H1 (cell line): Measurements from ENCODE around the gene SEC24B. TPM values are rescaled to one million over a fixed set of nuclear protein-coding genes. Genes with fewer than 3 reads are reported as not detected.

Experiments used
- CTCF ChIA-PET: fragments of 300-600 bp; sonication (Branson Sonifier 250); formaldehyde crosslinking; loops from one replicate; lab custom pipeline; 2021; ENCODE audit not compliant: partially characterized antibody; lab: Charles Lee
- POLR2A ChIA-PET: fragments of 300-600 bp; sonication (Branson Sonifier 250); formaldehyde crosslinking; loops from one replicate; lab custom pipeline; 2021; ENCODE audit warnings: inconsistent platforms; ENCODE audit not compliant: partially characterized antibody; lab: Charles Lee
- DNase-seq, 2 experiments: peaks; one replicate each; pipeline versions ENCODE4 v3.0.0 to v3.0.0-alpha.2; 2010 to 2022; ENCODE audit warnings: low spot score in 2 of 2, low read depth in 1 of 2, mixed read lengths in 1 of 2
- FAIRE-seq: peaks from 2 replicates; lab custom pipeline; 2011; peaks lifted over from hg19 to GRCh38; lab: Jason Lieb, UNC
- H2AFZ ChIP-seq: 2 replicates; pipeline ENCODE4 v1.8.1; 2012; ENCODE audit warnings: low read length, inconsistent platforms
- H2AK5ac ChIP-seq: 2 replicates; pipeline ENCODE4 v1.6.1; 2013; ENCODE audit warnings: low read depth, low read length
- H2BK120ac ChIP-seq: replicated peaks from 2 replicates; pipeline ENCODE3; 2013; ENCODE audit warnings: low read depth, low read length, inconsistent platforms
- H2BK12ac ChIP-seq: 2 replicates; pipeline ENCODE4 v1.6.1; 2013; ENCODE audit warnings: low read depth, low read length
- H2BK15ac ChIP-seq: 2 replicates; pipeline ENCODE4 v1.6.1; 2013; ENCODE audit warnings: low read length
- H2BK20ac ChIP-seq: 2 replicates; pipeline ENCODE4 v1.6.1; 2013; ENCODE audit warnings: low read length
- H2BK5ac ChIP-seq: 2 replicates; pipeline ENCODE4 v1.6.1; 2013; ENCODE audit warnings: low read depth, low read length
- H3K14ac ChIP-seq: 2 replicates; pipeline ENCODE4 v1.6.1; 2013; ENCODE audit warnings: inconsistent platforms; ENCODE audit not compliant: insufficient read length
- H3K18ac ChIP-seq: 2 replicates; pipeline ENCODE4 v1.6.1; 2013; ENCODE audit warnings: low read length; ENCODE audit errors: extremely low read depth
- H3K23ac ChIP-seq: 2 replicates; pipeline ENCODE4 v1.6.1; 2013; ENCODE audit warnings: inconsistent platforms; ENCODE audit not compliant: insufficient read length
- H3K23me2 ChIP-seq: 2 replicates; pipeline ENCODE4 v1.6.1; 2013; ENCODE audit warnings: low read depth, low read length
- H3K27ac ChIP-seq: 2 replicates; pipeline ENCODE4 v1.6.1; 2011; ENCODE audit warnings: low read depth, low read length, inconsistent platforms
- H3K27me3 ChIP-seq, 4 experiments: replicated peaks in 1 of 4; 1 replicate in 1 of 4; 2 replicates in 3 of 4; pipeline versions ENCODE4 v1.6.1 to v1.8.1; 2011 to 2013; ENCODE audit warnings: low read length in 3 of 4, mild to moderate bottlenecking in 3 of 4, inconsistent platforms in 2 of 4, mixed read lengths in 2 of 4, moderate library complexity in 1 of 4; ENCODE audit not compliant: control insufficient read depth in 3 of 4, insufficient read depth in 3 of 4; ENCODE audit errors: extremely low read depth in 1 of 4
- H3K36me3 ChIP-seq, 4 experiments: 2 replicates each; pipeline versions ENCODE4 v1.6.1 to v1.8.1; 2011 to 2013; ENCODE audit warnings: mild to moderate bottlenecking in 4 of 4, low read length in 3 of 4, moderate library complexity in 2 of 4, control low read depth in 1 of 4, inconsistent platforms in 1 of 4; ENCODE audit not compliant: insufficient read depth in 4 of 4, control insufficient read depth in 2 of 4
- H3K4ac ChIP-seq: replicated peaks from 2 replicates; pipeline ENCODE3; 2013; ENCODE audit warnings: low read length, low read depth, mixed read lengths, inconsistent platforms; ENCODE audit not compliant: insufficient read length
- H3K4me1 ChIP-seq, 4 experiments: replicated peaks in 1 of 4; 1 replicate in 1 of 4; 2 replicates in 3 of 4; pipeline versions ENCODE4 v1.6.1 to v1.8.1; 2011 to 2013; ENCODE audit warnings: low read length in 3 of 4, inconsistent platforms in 2 of 4, mixed read lengths in 1 of 4; ENCODE audit not compliant: insufficient read depth in 4 of 4, control insufficient read depth in 3 of 4
- H3K4me2 ChIP-seq, 2 experiments: 2 replicates each; pipeline versions ENCODE4 v1.6.1 to v1.8.1; 2011 to 2013; ENCODE audit warnings: low read depth in 2 of 2, low read length in 2 of 2, control low read depth in 1 of 2, inconsistent platforms in 1 of 2, mild to moderate bottlenecking in 1 of 2; ENCODE audit not compliant: insufficient read depth in 1 of 2
- H3K4me3 ChIP-seq, 4 experiments: fragments of 200-600, 300-600 bp in 1 of 4; sonication (generic), shearing (Covaris generic), sonication (Bioruptor Twin) in 1 of 4; 2 replicates each; pipeline versions ENCODE4 v1.5.1 to v1.8.1; 2011 to 2016; ENCODE audit warnings: low read length in 4 of 4, low read depth in 3 of 4, control low read depth in 2 of 4, inconsistent platforms in 2 of 4, mild to moderate bottlenecking in 2 of 4, mixed read lengths in 1 of 4, moderate library complexity in 1 of 4; ENCODE audit not compliant: insufficient read depth in 2 of 4; ENCODE audit errors: extremely low read depth in 1 of 4
- H3K56ac ChIP-seq: replicated peaks from 2 replicates; pipeline ENCODE3; 2013; ENCODE audit warnings: low read depth, mild to moderate bottlenecking, mixed read lengths, low read length, inconsistent platforms; ENCODE audit not compliant: insufficient read length
- H3K79me1 ChIP-seq: 2 replicates; pipeline ENCODE4 v1.6.1; 2013; ENCODE audit warnings: low read depth, low read length, control low read depth
- H3K79me2 ChIP-seq, 2 experiments: 2 replicates each; pipeline versions ENCODE4 v1.6.1 to v1.8.1; 2012 to 2013; ENCODE audit warnings: low read length in 2 of 2, mild to moderate bottlenecking in 2 of 2, inconsistent platforms in 1 of 2; ENCODE audit not compliant: insufficient read depth in 2 of 2, control insufficient read depth in 1 of 2
- H3K9ac ChIP-seq, 4 experiments: replicated peaks in 1 of 4; 1 replicate in 1 of 4; 2 replicates in 3 of 4; pipeline versions ENCODE4 v1.6.1 to v1.8.1; 2011 to 2013; ENCODE audit warnings: low read depth in 3 of 4, low read length in 3 of 4, control low read depth in 2 of 4, mild to moderate bottlenecking in 2 of 4, moderate library complexity in 2 of 4, inconsistent platforms in 1 of 4; ENCODE audit errors: extremely low read depth in 1 of 4
- H3K9me3 ChIP-seq, 2 experiments: 2 replicates each; pipeline versions ENCODE4 v1.6.1 to v1.8.1; 2012 to 2013; ENCODE audit warnings: mild to moderate bottlenecking in 2 of 2, moderate library complexity in 2 of 2, control low read depth in 1 of 2, inconsistent platforms in 1 of 2, low read depth in 1 of 2, low read length in 1 of 2, mixed read lengths in 1 of 2; ENCODE audit not compliant: insufficient read depth in 2 of 2
- H4K20me1 ChIP-seq, 2 experiments: replicated peaks in 1 of 2; 2 replicates each; pipeline versions ENCODE3 to v1.8.1; 2011 to 2013; ENCODE audit warnings: inconsistent platforms in 2 of 2, low read length in 2 of 2, mild to moderate bottlenecking in 1 of 2; ENCODE audit not compliant: insufficient read depth in 2 of 2, control insufficient read depth in 1 of 2
- H4K5ac ChIP-seq: 2 replicates; pipeline ENCODE4 v1.6.1; 2013; ENCODE audit warnings: low read length, low read depth, mixed read lengths, inconsistent platforms; ENCODE audit not compliant: insufficient read length
- H4K8ac ChIP-seq: 2 replicates; pipeline ENCODE4 v1.8.0; 2013; ENCODE audit warnings: mild to moderate bottlenecking, moderate library complexity, low read length, inconsistent platforms; ENCODE audit not compliant: insufficient read depth; ENCODE audit errors: extremely low read depth
- H4K91ac ChIP-seq: replicated peaks from 2 replicates; pipeline ENCODE3; 2013; ENCODE audit warnings: low read length, mixed read lengths, inconsistent platforms; ENCODE audit not compliant: insufficient read length
- ASH2L ChIP-seq: fragments of 200-600, 300-600 bp; sonication (generic); IDR thresholded peaks from one replicate; pipeline ENCODE4 v1.7.1; 2017; ENCODE audit warnings: low read length
- BCL11A ChIP-seq, 2 experiments: IDR thresholded peaks; one replicate each; pipeline ENCODE4 v1.6.1; 2011; ENCODE audit warnings: low read depth in 2 of 2, low read length in 2 of 2, mild to moderate bottlenecking in 2 of 2
- FOSL1 ChIP-seq: IDR thresholded peaks from 2 replicates; pipeline ENCODE4 v1.6.1; 2011; ENCODE audit warnings: mild to moderate bottlenecking, low read depth, low read length, moderate library complexity; ENCODE audit not compliant: insufficient read depth
- JUND ChIP-seq: IDR thresholded peaks from 2 replicates; pipeline ENCODE4 v1.6.1; 2011; ENCODE audit warnings: mild to moderate bottlenecking, improper control_type of control experiment, low read length
- RNF2 ChIP-seq: fragments of 200-900, 300-1000 bp; sonication (generic); IDR thresholded peaks from 2 replicates; pipeline ENCODE4 v1.7.1; 2016; ENCODE audit warnings: borderline replicate concordance, low read depth, mild to moderate bottlenecking, antibody characterized with exemption, low read length; ENCODE audit not compliant: poor library complexity, severe bottlenecking; ENCODE audit errors: missing control alignments
- SP2 ChIP-seq: IDR thresholded peaks from 2 replicates; pipeline ENCODE4 v1.6.1; 2012; ENCODE audit warnings: mild to moderate bottlenecking, low read length, inconsistent platforms
- SRF ChIP-seq: IDR thresholded peaks from 2 replicates; pipeline ENCODE4 v1.6.1; 2011; ENCODE audit warnings: mild to moderate bottlenecking, low read depth, low read length, moderate library complexity
- WGBS, 2 experiments: shearing (Covaris generic) in 1 of 2; methylation state at CpG; one replicate each; pipeline versions ENCODE4 v1.1.6 to v1.1.7; 2013 to 2015; ENCODE audit warnings: low lambda C conversion rate in 2 of 2, mixed read lengths in 2 of 2, inconsistent platforms in 1 of 2, low coverage in 1 of 2, missing lambda C conversion rate in 1 of 2; ENCODE audit not compliant: insufficient replicate concordance in 2 of 2, insufficient coverage in 1 of 2, insufficient read length in 1 of 2; ENCODE audit errors: extremely low coverage in 1 of 2, missing lambda C conversion rate in 1 of 2; 5-methylcytosine and 5-hydroxymethylcytosine counted together
- polyA plus RNA-seq, 7 experiments: library from polyadenylated mRNA; depleted of rRNA in 3 of 7; stranded (reverse) in 5 of 7; unstranded in 2 of 7; fragments of >200 nt in 5 of 7; fragments of 200-250 nt in 2 of 7; gene quantifications; 1 replicate in 5 of 7; 2 replicates in 1 of 7; 4 replicates in 1 of 7; pipeline versions ENCODE4 v1.2.1 to v1.2.3, GENCODE V29; 2011 to 2013; ENCODE audit warnings: missing spikeins in 2 of 7, mixed read lengths in 2 of 7
- total RNA-seq: library from RNA; stranded (reverse); fragmentation: NEBNext Ultra II Directional; extraction: Animal tissue kit (Norgen Biotek cat#: 25700); gene quantifications from 2 replicates; pipeline ENCODE4 v1.2.1, GENCODE V29; 2021

The SEC24B gene
- total and polyA plus RNA-seq, 2 of the 8 experiments (the other 6 are each of a cell fraction or from before 2014, with no cell fraction given), result 25.6 to 30.9 TPM

GRCh38 chr4:109548655-109549054 lies 115.0 kb downstream of the SEC24B start:
- FAIRE-seq, result no peak
- POLR2A ChIA-PET, result no interaction called here
- H2AFZ ChIP-seq, result no peak overlapping the region

More at GRCh38 chr4:109548655-109549054, 115.0 kb downstream of the SEC24B start:
- TF ChIP-seq FOSL1, result no peak
- TF ChIP-seq SP2, result no peak
- TF ChIP-seq JUND, result no peak
- TF ChIP-seq BCL11A (IDR thresholded peaks at IDR 0.05; ENCODE audit: low read depth in 2 of 2, low read length in 2 of 2), result no peak
- no peak for TF ChIP-seq SRF
- TF ChIP-seq RNF2, result no peak
- TF ChIP-seq ASH2L, result no peak
- H3K14ac ChIP-seq, result no peak overlapping the region
- no peak overlapping the region for H4K91ac ChIP-seq
- H3K23me2 ChIP-seq, result no peaks in the 10 kb centered on the region
- H3K36me3 ChIP-seq, result no peaks in the 10 kb centered on the region
- H3K18ac ChIP-seq, result no peak overlapping the region
- no peaks in the 10 kb centered on the region for H3K79me1 ChIP-seq
- H2BK15ac ChIP-seq, result no peak overlapping the region
- no peaks in the 10 kb centered on the region for H3K79me2 ChIP-seq
- no peak overlapping the region for H3K27ac ChIP-seq
- no peak overlapping the region for H2BK120ac ChIP-seq
- no peak overlapping the region for H2BK12ac ChIP-seq
- no peaks in the 10 kb centered on the region for H3K4me1 ChIP-seq
- no peak overlapping the region for H2BK5ac ChIP-seq
- no peak for DNase-seq
- no peak overlapping the region for H2BK20ac ChIP-seq
- H4K5ac ChIP-seq, result no peak overlapping the region
- no peak overlapping the region for H3K23ac ChIP-seq
- no peak overlapping the region for H3K9ac ChIP-seq
- H4K8ac ChIP-seq, result no peak overlapping the region
- H3K4me2 ChIP-seq, result no peak overlapping the region
- CTCF ChIA-PET, result no interaction called here
- WGBS, 2 experiments, result 82% methylated on average over 2 of the region's 2 CpGs; no CpG with 5 or more reads in 1 of the 2 experiments
- no peaks in the 10 kb centered on the region for H3K9me3 ChIP-seq
- no peak overlapping the region for H3K4me3 ChIP-seq
- no peaks in the 10 kb centered on the region for H3K27me3 ChIP-seq
- H3K56ac ChIP-seq, result no peak overlapping the region
- no peak overlapping the region for H2AK5ac ChIP-seq
- H4K20me1 ChIP-seq, result no peaks in the 10 kb centered on the region
- H3K4ac ChIP-seq, result no peak overlapping the region
